Embryonic facial prominence (tissue), 1 donor: ENCODE data around the gene ARL10.

Experiments used
- DNase-seq: peaks from one replicate; pipeline ENCODE4 v3.0.0-alpha.2; 2016; ENCODE audit errors: extremely low spot score

Gene ARL10

GRCh38 chr5:176361437-176362232 is 3.7 kb upstream of the ARL10 start, which contains the start of gene KIAA1191:
Gene KIAA1191, minus strand, starts transcription at chr5:176361764. Its CDS starts 2,256 bp downstream, at chr5:176359508.
- peak; percentile 82 for DNase-seq

- DNase-seq: no peak
Observed at GRCh38 chr5:176362233-176362490, 3.1 kb upstream of the ARL10 start.

DNA sequence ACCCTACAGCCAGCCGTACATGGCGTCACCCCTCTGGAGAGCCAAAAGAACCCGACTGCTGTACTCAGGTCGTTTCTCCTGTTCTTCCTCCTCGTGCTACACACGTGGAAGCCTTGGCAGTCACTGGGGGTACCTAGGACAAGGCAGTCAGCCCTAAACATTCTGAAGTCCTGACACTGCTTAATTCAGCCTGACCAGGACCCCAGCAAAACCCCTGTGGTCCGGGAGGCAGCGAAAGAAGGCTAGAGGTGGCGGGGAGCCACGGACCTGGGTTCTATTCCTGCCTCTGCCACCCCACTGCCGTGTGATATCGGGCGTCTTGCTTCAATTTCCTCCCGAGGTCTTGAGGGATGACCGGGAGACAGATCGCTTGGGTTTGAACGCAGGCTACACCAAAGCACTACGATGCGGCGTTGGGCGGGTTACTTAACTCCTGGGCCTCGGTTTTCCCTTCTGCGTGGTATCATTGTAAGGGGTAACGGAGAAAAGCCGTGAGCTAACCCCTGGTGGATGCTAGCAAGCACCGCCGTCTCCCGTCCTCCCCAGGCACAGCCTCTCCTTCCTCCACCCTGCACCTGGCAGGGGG is 429 bp upstream of the ARL10 start:
- no peak for DNase-seq

GRCh38 chr5:176366232-176366894 is 1.1 kb downstream of the ARL10 start:
- DNase-seq: no peak

- no peak for DNase-seq
Observed at GRCh38 chr5:176368726-176369125, 3.4 kb downstream of the ARL10 start.

DNA sequence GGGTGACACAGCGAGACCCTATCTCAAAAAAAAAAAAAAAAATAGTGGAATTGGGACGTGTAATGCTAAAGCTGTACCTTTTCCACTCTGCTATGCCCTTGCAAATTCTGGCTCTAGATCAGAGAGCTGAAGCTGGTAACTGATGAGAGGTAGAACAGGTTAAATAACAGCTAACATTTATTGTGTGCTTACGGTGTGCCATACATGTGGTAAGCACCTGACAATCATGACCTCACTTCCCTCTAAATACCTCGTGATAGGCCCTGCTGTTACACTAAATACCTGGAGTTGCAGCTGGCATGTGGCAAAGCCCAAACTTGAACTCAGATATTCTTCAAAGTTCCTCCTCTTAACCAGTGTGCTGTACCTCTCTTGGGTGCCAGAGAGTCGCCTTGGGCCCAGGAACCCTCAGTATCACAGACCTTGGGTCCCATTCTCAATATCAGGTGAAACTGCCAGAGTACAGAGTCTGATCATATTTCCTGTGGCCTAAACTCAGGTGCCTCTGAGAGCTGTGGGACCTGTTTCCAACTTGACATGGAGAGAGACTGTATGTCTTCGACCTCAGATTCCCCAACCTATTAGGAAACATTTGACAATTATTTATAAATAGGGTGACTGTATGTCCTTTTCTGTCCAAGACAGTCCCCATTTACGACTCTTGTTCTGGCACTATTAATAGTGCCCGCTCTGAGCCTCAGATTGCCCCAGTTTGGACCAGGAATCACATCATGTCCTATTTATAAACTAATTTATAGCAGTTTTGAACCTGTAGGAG is 4.8 kb downstream of the ARL10 start:
- no peak for DNase-seq

GRCh38 chr5:176371621-176372539 is 6.6 kb downstream of the ARL10 start:
- no peak for DNase-seq

GRCh38 chr5:176373100-176373818 is 8.0 kb downstream of the ARL10 start:
- no peak for DNase-seq

DNA sequence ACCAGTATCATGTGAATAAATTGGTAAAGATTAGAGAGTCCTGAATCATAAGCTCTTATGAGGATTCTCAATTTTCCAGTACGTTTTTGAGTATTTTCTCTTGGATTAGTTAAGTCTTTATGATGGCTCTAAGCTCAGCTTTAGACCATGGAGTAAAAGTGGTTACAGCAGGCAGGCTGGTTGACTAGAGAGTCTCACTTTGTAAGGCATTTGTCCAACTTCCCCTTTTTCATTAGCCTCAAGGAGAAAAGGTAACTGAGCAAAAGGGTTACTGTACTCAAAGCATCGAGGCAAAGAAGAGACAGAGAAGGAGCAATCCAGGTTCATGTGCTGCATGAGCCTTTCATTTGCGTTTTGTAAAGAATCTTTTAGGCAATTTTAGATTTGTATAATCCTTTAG is 14.6 kb downstream of the ARL10 start:
- no peak for DNase-seq

- no peak for DNase-seq
Observed at GRCh38 chr5:176381423-176381822, 16.1 kb downstream of the ARL10 start.

GRCh38 chr5:176381979-176382378 is 16.7 kb downstream of the ARL10 start:
- no peak for DNase-seq

DNA sequence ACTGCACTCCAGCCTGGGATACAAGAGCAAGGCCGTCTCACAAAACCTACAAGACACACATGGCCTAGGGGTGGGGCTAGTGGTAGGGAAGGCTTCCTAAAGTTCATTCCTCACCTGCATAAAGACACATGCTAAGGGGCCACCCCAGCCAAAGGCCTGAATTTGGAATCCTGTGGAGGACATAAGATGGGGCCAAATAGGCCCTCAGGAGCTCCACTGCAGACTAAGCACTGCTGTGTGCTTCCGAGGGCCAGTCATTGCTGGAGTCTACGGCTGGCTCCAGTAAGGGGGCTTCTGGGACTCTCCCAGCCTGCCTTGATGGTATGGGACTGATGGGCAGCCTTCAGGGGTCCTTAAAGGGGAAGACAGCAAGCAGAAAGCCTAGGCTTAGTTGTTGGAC is 17.4 kb downstream of the ARL10 start:
- DNase-seq: no peak

GRCh38 chr5:176383248-176383905 is 18.1 kb downstream of the ARL10 start:
- DNase-seq: no peak

DNA sequence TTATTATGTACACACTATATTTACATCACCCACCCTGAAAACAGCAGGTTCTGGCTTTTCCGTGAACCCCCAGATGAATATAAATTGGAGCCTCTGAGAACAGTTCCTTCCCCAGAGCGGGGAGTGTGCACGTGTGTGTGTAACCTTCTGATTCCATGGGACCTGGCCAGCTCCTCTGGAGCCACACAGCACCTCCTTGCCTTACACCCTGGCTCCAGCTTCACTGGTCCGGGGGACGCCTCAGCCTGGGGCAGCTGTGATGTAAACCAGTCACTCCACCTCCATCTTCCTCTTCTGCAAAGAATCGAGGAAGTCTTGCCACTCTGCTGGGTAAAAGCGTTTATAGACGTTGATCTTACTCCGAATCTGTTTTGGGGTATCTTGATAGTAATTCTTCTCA is 18.7 kb downstream of the ARL10 start:
- DNase-seq: no peak

GRCh38 chr5:176384366-176384930 is 19.2 kb downstream of the ARL10 start:
- DNase-seq: no peak

GRCh38 chr5:176384991-176385390 is 19.7 kb downstream of the ARL10 start:
- no peak for DNase-seq

DNA sequence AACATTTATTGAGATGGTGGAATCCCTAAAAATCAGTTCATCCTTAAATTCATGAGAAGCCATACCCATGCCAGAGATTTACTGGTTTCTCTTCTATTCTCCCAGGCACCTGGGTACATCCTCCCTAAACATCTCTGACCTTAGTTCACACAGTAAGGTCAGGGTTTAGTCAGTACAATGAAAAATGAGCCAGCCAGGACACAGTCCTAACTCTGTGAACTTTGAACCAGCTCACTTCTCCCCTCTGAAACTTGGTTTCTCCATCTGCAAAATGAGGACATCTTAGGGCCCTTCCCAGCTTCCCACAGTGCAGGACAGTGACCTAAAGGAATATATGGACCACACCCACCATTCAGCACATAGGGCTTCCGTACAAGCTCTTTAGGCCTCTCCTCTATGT is 21.2 kb downstream of the ARL10 start:
- no peak for DNase-seq

GRCh38 chr5:176387384-176387925 is 22.2 kb downstream of the ARL10 start:
- no peak for DNase-seq

GRCh38 chr5:176388003-176388443 is 22.7 kb downstream of the ARL10 start:
- no peak for DNase-seq
